ENCODE data around the gene PLXNB2. TPM values are rescaled to one million over a fixed set of nuclear protein-coding genes. Genes with fewer than 3 reads are reported as not detected.

The PLXNB2 gene
- total RNA-seq, 1 experiment from 2014 or later: 236 TPM

GRCh38 chr22:50306753-50307749, at the start of gene PLXNB2 (continued):
- TF ChIP-seq CTCF (IDR thresholded peaks at IDR 0.05 in 2 of 3, conservative IDR thresholded peaks at IDR 0.05 in 1 of 3; ENCODE audit: borderline replicate concordance in 1 of 3, insufficient read depth in 1 of 3, low read depth in 2 of 3, low read length in 2 of 3) (no peak), CEBPB (IDR thresholded peaks at IDR 0.05; ENCODE audit: low read depth) (no peak), JUND (IDR thresholded peaks at IDR 0.05) (no peak), FOSL1 (IDR thresholded peaks at IDR 0.05; ENCODE audit: low read depth) (no peak)

GRCh38 chr22:50357222-50357621, 49.8 kb upstream of the PLXNB2 start:
- ChIA-PET CTCF (interaction anchor here (1.8 kb wide), 1 partner anchor 15 kb away, joined by 4 read pairs; no protein-coding TSS in a partner anchor), RAD21 (ENCODE audit: low non-redundant PET in 1 of 2, low total read pairs in 2 of 2, uncharacterized antibody in 2 of 2, unreplicated experiment in 2 of 2) (no interaction called here), POLR2A (no interaction called here)
- no peak overlapping the region for H3K9ac ChIP-seq (ENCODE audit: low read length)
- BruUV-seq (replicated peaks): no TSS peak
- H3K79me2 ChIP-seq (ENCODE audit: insufficient read depth, low read length): peaks cover 87% of the 10 kb centered on the region
- no peak for DNase-seq (ENCODE audit: low read depth, low spot score)
- peaks cover 7% of the 10 kb centered on the region; the same call in 1 of the 2 replicates for H4K20me1 ChIP-seq (ENCODE audit: insufficient read depth)
- H3K9me2 ChIP-seq (ENCODE audit: insufficient read depth): no peaks in the 10 kb centered on the region
- ATAC-seq: no peak
- no peak overlapping the region for H3K4me2 ChIP-seq (ENCODE audit: low read length)
- H3K27me3 ChIP-seq (ENCODE audit: insufficient read depth, low read length): no peaks in the 10 kb centered on the region
- H3K4me1 ChIP-seq (ENCODE audit: control insufficient read depth in 1 of 2, insufficient read depth in 2 of 2, low read length in 2 of 2): no peaks in the 10 kb centered on the region
- H2AFZ ChIP-seq (ENCODE audit: low read depth, low read length, poor library complexity, severe bottlenecking): no peak overlapping the region
- intact Hi-C loops (cut with micrococcal nuclease): no loop called here
- no peak overlapping the region for H3K27ac ChIP-seq (ENCODE audit: low read depth, low read length)
- H3K36me3 ChIP-seq (ENCODE audit: control insufficient read depth in 1 of 2, insufficient read depth in 2 of 2, low read length in 2 of 2): no peaks in the 10 kb centered on the region
- no peak for TF ChIP-seq MAX (IDR thresholded peaks at IDR 0.05)
- TF ChIP-seq EGR1 (IDR thresholded peaks at IDR 0.05; ENCODE audit: low read depth): no peak
- no peak for TF ChIP-seq JUND (IDR thresholded peaks at IDR 0.05)
- TF ChIP-seq TCF7L2 (IDR thresholded peaks at IDR 0.05; ENCODE audit: borderline replicate concordance, extremely low read depth, insufficient read depth, insufficient read length): no peak
- no peak for TF ChIP-seq CEBPB (IDR thresholded peaks at IDR 0.05; ENCODE audit: low read depth)
- no peak for TF ChIP-seq ZBTB33 (IDR thresholded peaks at IDR 0.05; ENCODE audit: extremely low read depth, insufficient replicate concordance, low read length)
- TF ChIP-seq YY1 (IDR thresholded peaks at IDR 0.05; ENCODE audit: extremely low read depth, insufficient replicate concordance, low read depth, low read length): no peak
- TF ChIP-seq EZH2phosphoT487 (IDR thresholded peaks at IDR 0.05; ENCODE audit: borderline replicate concordance): no peak
- H3K4me3 ChIP-seq (replicated peaks in 1 of 2; ENCODE audit: low read depth in 1 of 2, low read length in 2 of 2): no peak overlapping the region
- no peaks in the 10 kb centered on the region for H3K9me3 ChIP-seq (ENCODE audit: control insufficient read depth in 1 of 2, insufficient read depth in 1 of 2, low read depth in 1 of 2, low read length in 2 of 2)
